Thoracic aorta (tissue), 2 donors: ENCODE measurements around the gene MDFIC2. TPM values are rescaled to one million over a fixed set of nuclear protein-coding genes. Genes with fewer than 3 reads are reported as not detected.
"Not testable (repeated sequence)": the region's sequence is repeated elsewhere in the genome, so short reads cannot be mapped to it uniquely, and the experiment has no call there.

Source experiments
- ATAC-seq: fragments of 150-250 bp; one replicate; pipeline ENCODE4 v1.8.0; 2017; ENCODE audit warnings: low read depth; ENCODE audit not compliant: insufficient number of reproducible peaks, low FRiP score
- DNase-seq: peaks from one replicate; pipeline ENCODE4 v3.0.0-alpha.2; 2020; ENCODE audit warnings: low spot score
- H3K27ac ChIP-seq, 2 donors: fragments of 200-600 bp; sonication (generic); 1 replicate in 1 of 2; 2 replicates in 1 of 2; pipeline ENCODE4 v1.5.1; 2016; ENCODE audit warnings: mild to moderate bottlenecking in 2 of 2, moderate library complexity in 2 of 2
- H3K27me3 ChIP-seq: fragments of 200-600 bp; sonication (generic); replicated peaks from 2 replicates; pipeline ENCODE4 v1.6.0; 2016; ENCODE audit warnings: mild to moderate bottlenecking; ENCODE audit not compliant: insufficient read depth
- H3K36me3 ChIP-seq: fragments of 200-600 bp; sonication (generic); one replicate; pipeline ENCODE4 v1.5.1; 2016
- H3K4me1 ChIP-seq, 2 donors: fragments of 200-600 bp; sonication (generic); 1 replicate in 1 of 2; 2 replicates in 1 of 2; pipeline versions ENCODE4 v1.5.1 to v1.6.0; 2016; ENCODE audit warnings: low read depth in 2 of 2, mild to moderate bottlenecking in 1 of 2; ENCODE audit not compliant: control insufficient read depth in 1 of 2
- H3K4me3 ChIP-seq: fragments of 200-600 bp; sonication (generic); 2 replicates; pipeline ENCODE4 v1.5.1; 2016; ENCODE audit warnings: mild to moderate bottlenecking
- H3K9me3 ChIP-seq: fragments of 200-600 bp; sonication (generic); 2 replicates; pipeline ENCODE4 v1.5.1; 2016
- CTCF ChIP-seq: fragments of 200-600 bp; sonication (generic); IDR thresholded peaks from one replicate; pipeline ENCODE4 v1.5.1; 2019; ENCODE audit warnings: antibody characterized with exemption
- total RNA-seq, 2 donors: library from RNA; depleted of rRNA; stranded (reverse); fragments of >200 nt; gene quantifications; one replicate each; pipeline versions ENCODE4 v1.1.0 to v1.2.3, GENCODE V29; 2016

Gene MDFIC2
- total RNA-seq, 2 donors from 2014 or later, result not detected

- Histone ChIP-seq H3K4me3 (no peak overlapping the region), H3K4me1 (no peaks in the 10 kb centered on the region), H3K27ac (no peak overlapping the region), H3K27me3 (no peaks in the 10 kb centered on the region), H3K9me3 (no peaks in the 10 kb centered on the region), H3K36me3 (no peaks in the 10 kb centered on the region)
- TF ChIP-seq CTCF, result no peak
- no peak for ATAC-seq
- no peak for DNase-seq
Observed at GRCh38 chr3:70308760-70309159, 3.7 kb downstream of the MDFIC2 start.

DNA sequence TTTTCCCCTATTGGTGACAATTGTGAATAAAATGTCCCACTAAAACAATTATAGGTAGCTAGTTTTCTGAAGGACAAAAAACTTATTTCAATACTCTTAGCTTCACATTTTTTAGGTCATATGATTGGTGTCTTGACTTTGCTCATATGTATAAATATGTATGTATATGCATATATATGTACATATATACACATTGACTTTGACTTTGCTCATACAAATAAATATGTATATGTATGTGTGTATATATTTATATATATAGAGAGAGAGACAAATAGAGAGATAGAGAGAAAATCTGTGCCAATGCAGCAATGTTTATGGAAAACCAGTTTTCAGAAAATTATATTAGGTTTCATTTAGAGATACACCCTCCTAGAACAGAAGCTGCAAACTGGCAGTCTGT, 5.7 kb downstream of the MDFIC2 start:
- ATAC-seq (no peak), DNase-seq (no peak)
- H3K4me1 ChIP-seq, result no peaks in the 10 kb centered on the region

GRCh38 chr3:70298385-70298784, 14.1 kb downstream of the MDFIC2 start:
- no peak for TF ChIP-seq CTCF

More for the DNA sequence above, 5.7 kb downstream of the MDFIC2 start:
- H3K27ac ChIP-seq, result no peak overlapping the region
- no peaks in the 10 kb centered on the region for H3K9me3 ChIP-seq
- no peak overlapping the region for H3K4me3 ChIP-seq
- H3K27me3 ChIP-seq, result no peaks in the 10 kb centered on the region
- no peak for TF ChIP-seq CTCF
- no peaks in the 10 kb centered on the region for H3K36me3 ChIP-seq

DNA sequence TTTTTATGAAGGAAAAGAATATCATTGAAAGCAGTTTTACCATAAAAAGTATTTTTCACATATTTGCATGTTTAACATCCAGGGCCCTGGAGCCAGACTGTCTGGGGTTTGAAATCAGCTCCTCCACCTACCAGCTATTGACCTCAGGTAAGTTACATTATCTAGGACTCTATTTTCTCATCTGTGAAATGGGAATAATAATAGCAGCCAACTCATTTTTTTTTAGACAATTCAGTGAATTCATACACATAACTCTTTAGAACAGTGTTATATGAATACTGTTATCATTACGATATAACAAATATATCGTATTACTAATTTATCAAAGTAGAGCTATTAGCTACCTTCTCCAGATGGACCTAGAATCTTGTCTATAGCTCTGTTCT, 21.3 kb downstream of the MDFIC2 start:
- no peaks in the 10 kb centered on the region for H3K27me3 ChIP-seq
- no peak for ATAC-seq
- no peaks in the 10 kb centered on the region for H3K4me1 ChIP-seq
- no peak overlapping the region for H3K4me3 ChIP-seq
- TF ChIP-seq CTCF, result no peak
- H3K27ac ChIP-seq, result no peak overlapping the region
- H3K36me3 ChIP-seq, result no peaks in the 10 kb centered on the region
- no peaks in the 10 kb centered on the region for H3K9me3 ChIP-seq
- no peak for DNase-seq

More at GRCh38 chr3:70298385-70298784, 14.1 kb downstream of the MDFIC2 start:
- H3K4me3 ChIP-seq, result peak overlapping the region; percentile 24
- no peaks in the 10 kb centered on the region for H3K9me3 ChIP-seq
- peak overlapping the region in 1 of 2 donors; percentile 29 for H3K27ac ChIP-seq
- H3K36me3 ChIP-seq, result no peaks in the 10 kb centered on the region
- ATAC-seq (no peak), DNase-seq (no peak)
- H3K4me1 ChIP-seq, result peaks cover 9 to 17% of the 10 kb centered on the region in 2 donors
- no peaks in the 10 kb centered on the region for H3K27me3 ChIP-seq

- H3K27me3 ChIP-seq, DNase-seq, H3K9me3 ChIP-seq, H3K4me1 ChIP-seq, ATAC-seq, H3K4me3 ChIP-seq, H3K36me3 ChIP-seq, H3K27ac ChIP-seq: not testable (repeated sequence)
Observed at GRCh38 chr3:70290431-70291096, 21.9 kb downstream of the MDFIC2 start.

DNA sequence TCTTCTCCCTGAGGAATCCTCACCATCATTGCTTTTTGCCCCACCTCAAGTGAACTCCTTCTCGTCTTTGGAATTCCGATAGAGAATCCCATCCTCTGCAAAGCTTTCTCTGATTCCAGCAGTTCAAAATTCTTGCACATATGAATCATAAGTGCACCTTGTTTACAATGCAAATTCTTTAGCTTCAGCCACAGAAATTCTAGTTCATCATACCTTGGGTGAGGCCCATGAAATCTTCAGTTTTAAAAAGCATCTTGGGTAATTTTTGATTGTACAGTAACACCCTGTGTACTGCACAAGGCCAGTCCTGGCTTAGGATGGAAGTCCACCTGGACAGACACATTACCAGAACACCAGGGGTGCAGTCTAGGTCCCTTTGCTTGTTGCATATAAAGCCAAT, 30.8 kb downstream of the MDFIC2 start:
- Histone ChIP-seq H3K4me3 (no peak overlapping the region), H3K27me3 (no peaks in the 10 kb centered on the region), H3K27ac (no peak overlapping the region), H3K36me3 (no peaks in the 10 kb centered on the region), H3K4me1 (no peaks in the 10 kb centered on the region), H3K9me3 (no peaks in the 10 kb centered on the region)
- no peak for DNase-seq
- ATAC-seq, result no peak
- TF ChIP-seq CTCF, result no peak
